HG03432 (cell line): Measurements from ENCODE around the gene EFHD1.
"Not testable (repeated sequence)": the region's sequence is repeated elsewhere in the genome, so short reads cannot be mapped to it uniquely, and the experiment has no call there.

ENCODE experiments used
- ATAC-seq: cut with Tn5 transposase; IDR thresholded peaks from one replicate; pipeline ENCODE4 v1.9.1; 2021; ENCODE audit warnings: mild to moderate bottlenecking, moderate library complexity; ENCODE audit not compliant: unreplicated experiment

Gene EFHD1

DNA sequence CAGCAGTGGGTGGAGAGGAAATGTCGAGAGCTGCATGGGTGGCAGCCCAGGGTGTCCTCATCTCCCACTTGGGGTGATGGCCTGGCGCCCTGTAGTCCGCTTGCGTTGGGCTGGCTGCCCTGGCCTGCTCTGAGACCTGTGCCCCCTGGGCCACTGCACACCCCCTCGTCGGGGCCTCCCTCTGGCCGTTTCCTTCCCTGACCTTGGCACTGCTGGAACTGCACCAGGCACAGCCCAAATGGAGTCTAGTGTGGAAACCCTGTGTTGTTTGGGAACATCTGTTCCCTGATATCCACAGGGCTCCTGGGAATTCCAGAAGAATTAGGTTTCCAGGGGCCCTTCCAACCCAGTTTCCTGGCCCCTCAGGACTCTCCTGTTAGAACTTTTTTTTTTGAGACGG lies 13.9 kb downstream of the EFHD1 start:
- ATAC-seq: no peak

DNA sequence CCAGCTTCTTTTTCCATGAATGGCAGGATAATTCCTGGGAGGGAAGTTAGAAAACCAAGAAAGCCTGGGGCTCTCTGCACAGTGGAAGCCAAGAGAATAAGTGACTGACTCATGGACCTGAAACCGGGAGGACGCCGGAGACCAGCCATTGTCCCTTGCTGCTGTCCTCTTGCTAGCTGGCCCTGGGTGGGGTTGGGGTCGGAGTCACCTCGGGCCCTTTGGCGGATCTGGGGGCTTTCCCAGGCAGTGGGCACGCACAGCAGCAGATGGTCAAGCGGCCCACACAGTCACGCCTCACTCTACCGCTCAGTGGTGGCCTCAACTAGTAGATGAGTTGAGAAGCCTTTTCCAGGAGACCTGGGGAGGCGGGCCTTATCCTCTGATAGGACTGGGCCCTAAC lies 15.6 kb downstream of the EFHD1 start:
- no peak for ATAC-seq

DNA sequence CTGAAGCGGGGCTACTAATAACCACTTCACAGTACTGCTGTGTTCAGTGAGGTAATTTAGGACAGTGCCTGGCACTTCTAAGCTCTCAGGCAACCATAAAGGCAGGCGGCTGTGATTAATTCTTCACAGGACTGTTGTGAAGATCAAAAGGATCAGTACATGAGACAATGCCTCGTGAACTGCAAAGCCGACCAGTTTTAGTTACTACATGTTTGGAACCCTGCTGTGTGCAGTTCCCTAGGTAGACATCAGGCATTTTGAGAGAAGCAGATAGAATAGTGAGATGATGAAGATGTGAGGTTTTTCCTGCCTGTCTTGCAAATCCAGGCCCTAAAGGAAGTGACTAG lies 19.1 kb downstream of the EFHD1 start:
- no peak for ATAC-seq

DNA sequence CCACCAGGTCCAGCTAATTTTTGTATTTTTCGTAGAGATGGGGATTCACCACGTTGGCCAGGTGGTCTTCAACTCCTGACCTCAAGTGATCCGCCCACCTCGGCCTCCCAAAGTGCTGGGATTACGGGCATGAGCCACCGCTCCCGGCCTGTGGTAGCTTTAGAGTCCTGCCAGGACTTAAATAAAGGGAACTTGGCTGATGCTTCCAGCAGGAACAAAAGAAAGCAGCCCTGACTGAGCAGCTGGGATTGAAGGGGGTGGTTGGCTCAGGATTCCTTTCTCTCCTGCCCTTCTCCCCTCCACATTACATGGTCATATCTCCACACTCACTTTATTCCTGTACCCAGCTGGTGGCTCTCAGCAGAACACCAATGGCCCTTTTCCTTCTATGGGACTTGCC lies 20.0 kb downstream of the EFHD1 start:
- no peak for ATAC-seq

DNA sequence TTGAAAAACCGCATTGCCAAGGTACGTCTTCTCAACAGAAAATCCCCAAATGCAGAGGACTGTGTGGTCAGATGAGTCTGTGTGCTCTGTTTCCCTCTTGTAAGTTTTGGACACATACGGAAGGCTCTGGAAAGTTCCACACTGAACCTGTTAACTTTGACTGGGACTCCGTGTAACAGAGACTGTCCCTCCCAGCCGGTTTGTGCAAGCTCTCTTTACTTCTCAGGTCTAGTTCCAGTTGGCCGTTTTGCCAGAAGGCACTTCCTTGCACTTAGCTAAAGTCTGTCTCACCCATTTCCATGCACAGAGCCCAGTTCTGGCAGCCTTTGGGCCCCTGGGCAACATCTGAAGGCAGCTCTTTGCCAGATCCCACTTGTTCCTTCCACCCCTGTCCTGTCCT lies 22.0 kb downstream of the EFHD1 start:
- no peak for ATAC-seq

DNA sequence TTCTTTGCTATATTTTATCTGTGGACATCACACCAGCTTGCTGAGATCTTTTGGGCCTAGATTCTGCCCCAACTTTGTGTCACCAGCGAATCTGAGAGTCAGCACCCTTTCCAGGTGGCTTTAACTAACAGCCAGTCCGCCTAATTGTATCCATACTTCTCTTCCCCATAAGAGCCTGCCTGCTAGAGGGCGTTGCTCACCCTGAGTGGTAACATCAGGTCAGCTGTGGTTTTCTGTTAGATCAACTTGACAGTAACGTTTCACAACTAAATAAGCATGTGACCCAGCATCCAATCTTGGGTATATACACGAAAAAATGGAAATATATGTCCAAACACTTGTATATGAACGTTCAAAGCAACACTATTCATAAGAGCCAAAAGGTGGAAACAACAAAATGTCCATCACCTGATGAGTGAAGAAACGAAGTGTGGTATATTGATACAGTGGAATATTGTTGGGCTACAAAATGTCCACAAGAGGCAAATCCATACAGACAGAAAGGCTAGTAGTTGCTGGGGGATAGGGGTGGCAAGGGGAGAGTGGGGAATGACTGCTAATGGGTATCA lies 24.9 kb downstream of the EFHD1 start:
- no peak for ATAC-seq

DNA sequence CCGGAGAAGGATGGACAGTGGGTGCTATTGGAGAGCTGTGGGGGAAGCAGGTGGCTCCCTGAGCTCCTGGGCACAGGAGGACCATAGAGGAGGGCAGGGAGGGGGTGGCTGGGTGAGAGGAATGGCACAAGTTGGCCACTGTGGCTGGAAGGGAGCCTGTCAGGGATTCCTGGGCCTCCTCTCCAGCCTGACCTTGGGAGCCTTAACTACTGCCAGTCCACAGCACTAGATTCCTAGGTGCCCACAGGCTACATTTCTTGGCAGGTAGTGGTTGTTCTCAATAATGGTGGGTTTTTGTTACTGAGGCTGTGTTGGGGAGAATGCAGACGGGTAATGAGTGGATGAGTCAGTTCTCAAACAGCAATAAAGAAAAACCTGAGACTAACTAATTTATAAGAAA lies 26.0 kb downstream of the EFHD1 start:
- no peak for ATAC-seq

DNA sequence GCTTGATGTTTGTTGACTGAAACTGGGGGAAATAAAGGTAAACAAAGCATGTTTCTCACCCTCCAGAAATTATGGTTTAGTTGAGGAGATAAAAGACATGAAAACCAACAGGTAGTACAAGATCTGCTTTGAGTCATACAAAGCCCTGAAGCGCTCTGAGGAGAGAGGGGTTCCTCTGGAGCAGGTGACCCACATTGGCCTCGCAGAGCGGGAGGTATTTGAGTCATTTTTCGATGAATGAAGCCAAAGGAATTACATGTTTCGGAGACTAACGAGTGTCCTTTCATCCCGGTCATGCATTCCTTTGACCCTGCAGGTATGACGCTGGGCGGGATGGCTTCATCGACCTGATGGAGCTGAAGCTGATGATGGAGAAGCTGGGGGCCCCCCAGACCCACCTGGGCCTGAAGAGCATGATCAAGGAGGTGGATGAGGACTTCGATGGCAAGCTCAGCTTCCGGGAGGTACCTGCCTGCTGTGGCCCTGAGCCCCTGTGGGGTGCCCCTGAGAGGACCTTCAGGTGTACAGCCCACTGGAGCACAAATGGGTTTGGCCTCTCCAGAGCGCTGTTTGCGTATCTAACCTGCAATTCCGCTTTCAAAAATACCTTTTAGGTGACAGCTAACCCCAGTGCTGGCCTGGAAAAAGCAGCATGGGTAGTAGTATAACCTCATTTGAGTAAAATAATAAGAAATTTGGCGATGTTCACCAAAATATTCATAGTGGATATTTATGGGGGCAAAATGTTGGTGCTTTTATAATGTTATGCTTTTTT lies 29.3 kb downstream of the EFHD1 start:
- ATAC-seq: no peak

DNA sequence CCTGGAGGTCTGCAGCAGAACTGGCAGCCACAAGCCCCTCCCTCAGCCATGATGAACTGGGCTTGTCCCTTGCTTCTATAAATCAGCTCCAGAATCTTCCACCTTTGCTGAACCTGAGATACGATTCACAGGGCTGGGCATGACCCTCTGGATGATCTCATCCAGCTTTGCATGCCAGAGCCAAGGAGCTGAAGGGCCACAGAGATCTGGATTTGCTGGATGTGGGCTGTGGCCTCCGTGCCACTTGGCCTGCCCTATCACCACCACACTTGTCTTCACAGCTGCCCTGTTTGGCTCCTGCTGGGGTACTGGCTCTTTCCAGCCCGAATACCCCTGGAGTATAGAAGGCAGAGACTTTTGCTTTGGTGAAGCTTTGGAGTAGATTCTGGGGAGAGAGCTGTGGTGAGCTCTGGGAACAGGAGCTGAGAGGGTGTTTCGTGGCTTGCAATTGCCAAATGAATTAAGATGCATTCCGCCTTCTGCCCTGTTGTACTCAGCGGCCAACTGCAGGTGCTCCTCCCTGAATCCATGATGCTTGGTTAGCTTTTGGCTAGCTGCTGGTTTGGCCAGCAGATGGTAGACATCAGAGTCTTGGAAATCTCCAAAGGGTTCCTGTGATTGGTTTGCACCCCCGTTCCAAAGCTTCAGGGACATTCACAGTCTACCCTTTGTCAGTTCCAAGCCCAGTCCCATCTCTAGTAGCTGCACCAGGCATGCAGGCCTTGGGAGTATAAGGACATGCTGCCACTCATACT lies 32.8 kb downstream of the EFHD1 start:
- no peak for ATAC-seq

DNA sequence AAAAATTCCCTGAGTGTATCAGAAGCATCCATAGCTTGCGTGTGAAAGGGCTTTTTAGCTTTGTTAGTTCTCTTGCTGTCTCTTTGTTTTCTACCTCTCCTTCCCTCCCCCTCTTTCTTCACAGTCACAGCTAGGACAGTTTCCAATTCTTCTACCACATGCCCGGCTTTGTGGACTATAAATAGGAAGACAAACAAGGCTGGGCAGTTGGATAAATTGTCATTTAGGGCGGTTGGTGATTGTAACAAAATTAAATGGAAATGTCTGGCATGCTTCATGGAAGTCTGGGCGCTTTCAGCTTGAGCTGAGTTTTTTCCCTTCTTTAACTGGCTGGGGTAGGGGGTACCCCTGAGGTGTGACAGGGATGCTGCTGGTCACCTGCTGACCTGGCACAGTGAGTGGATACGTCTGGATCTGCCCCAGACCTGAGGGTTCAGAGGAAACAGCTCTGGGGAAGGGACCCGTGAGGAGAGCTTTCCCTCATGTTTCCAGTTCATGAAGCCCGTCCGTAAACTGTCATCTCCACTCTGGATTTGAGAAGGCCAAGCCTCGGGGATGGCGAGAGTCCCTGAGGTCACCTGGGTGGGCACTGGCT lies 34.7 kb downstream of the EFHD1 start:
- ATAC-seq: no peak

DNA sequence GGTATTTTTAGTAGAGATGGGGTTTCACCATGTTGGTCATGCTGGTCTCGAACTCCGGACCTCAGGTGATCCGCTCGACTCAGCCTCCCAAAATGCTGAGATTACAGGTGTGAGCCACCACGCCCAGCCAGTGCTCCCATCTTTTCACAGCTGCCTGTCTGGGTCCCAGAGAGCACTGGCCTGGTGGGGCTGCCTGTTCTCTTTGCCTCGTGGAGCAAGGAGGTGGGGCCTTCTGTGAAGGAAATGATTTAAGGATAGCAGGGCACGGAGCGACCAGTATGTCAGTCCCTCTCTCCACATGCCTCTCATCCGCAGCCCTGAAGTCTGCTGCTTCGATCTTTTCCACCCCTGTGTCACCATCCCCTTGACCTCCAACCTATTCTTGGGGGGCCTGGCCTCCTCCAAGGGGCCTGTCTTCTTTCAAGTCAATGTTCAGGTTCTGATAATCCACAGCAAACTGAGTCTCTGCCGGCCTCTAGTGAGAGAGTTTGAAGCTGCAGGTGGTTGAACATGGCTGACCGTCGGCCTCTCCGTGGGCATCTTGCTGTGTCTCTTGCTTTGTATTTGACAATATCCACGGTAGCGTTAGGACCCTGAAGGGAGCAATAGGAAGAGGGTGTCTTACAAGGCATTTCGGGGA lies 35.5 kb downstream of the EFHD1 start:
- ATAC-seq: no peak

DNA sequence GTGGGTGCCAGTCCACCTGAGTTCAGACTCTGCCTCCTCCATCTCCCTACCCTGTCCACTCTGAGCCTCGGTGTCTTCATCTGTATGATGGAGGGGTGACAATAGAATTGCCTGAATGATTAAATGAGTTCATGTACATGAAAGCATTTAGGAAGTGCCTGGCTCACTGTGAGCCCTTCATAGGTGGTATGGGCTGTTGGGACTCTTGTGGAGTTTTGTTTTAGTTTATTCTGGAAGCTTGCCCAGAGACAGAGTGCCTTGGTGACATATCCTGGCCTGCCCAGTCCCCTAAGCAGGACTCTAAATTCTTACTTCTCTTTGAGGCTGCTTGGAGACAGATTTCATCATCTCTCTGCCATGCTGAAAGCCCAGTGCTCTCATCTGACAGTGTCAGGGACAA lies 39.2 kb downstream of the EFHD1 start:
- no peak for ATAC-seq

DNA sequence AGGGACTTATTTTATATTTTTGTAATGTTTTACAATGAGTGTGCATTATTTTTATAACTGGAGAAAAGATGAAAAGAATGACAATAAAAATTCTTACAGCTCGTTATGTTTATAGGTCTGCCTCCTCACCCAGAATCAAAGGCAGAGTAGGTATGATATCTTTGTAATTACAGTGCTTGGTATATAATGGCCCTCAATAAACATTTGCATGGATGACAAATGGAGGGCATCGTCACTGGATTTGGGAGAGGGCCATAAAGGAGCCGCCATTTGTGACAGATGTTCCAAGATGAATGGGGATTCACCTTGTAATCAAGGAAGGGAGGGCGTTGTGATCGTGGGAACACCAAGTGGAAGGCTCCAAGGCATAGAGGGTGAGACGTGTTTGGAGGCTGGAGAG lies 41.1 kb downstream of the EFHD1 start:
- ATAC-seq: no peak

DNA sequence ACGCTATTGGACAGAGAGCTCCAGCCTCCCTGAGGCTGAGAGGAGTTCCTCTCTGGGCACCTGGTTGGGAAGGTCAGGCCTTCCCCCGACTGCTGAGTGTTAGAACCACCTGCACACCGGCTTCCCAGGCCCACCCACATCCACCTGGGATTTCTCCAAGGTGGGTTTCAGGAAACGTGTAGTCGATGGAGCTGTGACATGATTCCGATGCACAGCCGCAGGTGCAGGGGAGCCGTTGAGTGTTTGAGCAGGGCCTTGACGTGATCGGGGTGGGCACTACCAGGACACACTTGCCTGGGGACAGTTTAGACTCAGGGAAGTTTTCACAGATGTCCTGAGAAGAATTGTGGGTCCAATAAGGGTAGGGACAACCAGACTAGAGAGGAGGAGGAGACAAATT lies 42.0 kb downstream of the EFHD1 start:
- no peak for ATAC-seq

DNA sequence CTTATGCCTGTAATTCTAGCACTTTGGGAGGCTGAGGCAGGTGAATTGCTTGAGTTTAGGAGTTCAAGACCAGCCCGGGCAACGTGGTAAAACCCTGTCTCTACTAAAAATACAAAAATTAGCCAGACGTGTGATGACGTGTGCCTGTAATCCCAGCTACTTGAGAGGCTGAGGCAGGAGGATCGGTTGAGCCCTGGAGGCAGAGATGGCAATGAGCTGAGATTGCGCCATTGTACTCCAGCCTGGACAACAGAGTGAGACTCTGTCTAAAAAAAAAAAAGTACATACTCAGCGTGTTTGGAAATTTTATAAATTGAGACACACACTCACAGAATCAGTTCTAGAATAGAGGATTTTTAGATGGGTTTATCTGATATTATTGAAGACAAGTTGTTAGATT lies 46.6 kb downstream of the EFHD1 start:
- ATAC-seq: no peak

DNA sequence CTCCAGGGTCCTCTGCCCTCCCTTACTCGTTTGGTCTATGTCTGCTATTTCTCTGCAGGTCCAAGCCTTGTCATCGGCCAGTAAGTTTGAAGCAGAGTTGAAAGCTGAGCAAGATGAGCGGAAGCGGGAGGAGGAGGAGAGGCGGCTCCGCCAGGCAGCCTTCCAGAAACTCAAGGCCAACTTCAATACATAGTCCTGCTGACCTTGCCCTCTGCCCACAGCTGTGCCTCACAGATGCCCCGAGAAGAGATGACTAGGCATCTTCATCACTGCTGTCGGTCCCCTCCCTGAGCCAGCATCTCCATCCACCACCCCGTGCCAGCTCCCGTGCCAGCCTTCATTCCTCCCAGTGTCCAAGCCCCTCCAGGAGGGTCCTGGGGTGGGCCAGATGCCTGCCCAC lies 48.1 kb downstream of the EFHD1 start:
- no peak for ATAC-seq

DNA sequence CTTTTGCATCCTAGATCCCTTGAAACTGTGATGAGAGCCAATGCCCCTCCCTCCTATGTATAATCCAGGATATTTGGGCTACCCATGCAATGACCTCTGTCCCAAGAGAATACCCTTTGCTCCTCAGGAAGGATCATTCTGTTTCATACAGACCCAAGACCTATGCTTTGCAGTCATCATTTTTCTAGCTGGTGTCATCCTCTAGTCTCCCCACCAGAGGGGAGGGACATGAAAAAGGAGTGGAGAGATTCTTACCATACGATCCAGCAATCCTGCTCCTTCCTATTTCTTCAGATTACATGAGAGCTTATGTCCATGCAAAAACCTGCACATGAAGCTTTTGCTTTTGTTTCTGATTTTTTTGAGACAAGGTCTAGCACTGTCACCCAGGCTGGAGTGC lies 50.0 kb downstream of the EFHD1 start:
- no peak for ATAC-seq

DNA sequence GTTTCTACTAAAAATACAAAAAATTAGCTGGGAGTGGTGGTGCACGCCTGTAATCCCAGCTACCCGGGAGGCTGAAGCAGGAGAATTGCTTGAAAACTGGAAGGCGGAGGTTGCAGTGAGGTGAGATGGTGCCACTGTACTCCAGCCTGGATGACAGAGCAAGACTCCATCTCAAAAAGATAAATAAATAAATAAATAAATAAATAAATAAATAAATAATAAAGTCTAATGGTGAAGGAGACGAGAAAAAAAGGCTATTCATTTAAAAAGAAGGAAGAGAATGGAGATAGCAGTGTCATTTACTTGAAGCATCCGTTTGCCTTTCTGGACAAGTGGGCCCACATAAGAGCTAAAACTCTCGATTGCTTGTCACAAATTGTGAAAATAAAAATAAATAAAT lies 52.0 kb downstream of the EFHD1 start:
- not testable (repeated sequence) for ATAC-seq

DNA sequence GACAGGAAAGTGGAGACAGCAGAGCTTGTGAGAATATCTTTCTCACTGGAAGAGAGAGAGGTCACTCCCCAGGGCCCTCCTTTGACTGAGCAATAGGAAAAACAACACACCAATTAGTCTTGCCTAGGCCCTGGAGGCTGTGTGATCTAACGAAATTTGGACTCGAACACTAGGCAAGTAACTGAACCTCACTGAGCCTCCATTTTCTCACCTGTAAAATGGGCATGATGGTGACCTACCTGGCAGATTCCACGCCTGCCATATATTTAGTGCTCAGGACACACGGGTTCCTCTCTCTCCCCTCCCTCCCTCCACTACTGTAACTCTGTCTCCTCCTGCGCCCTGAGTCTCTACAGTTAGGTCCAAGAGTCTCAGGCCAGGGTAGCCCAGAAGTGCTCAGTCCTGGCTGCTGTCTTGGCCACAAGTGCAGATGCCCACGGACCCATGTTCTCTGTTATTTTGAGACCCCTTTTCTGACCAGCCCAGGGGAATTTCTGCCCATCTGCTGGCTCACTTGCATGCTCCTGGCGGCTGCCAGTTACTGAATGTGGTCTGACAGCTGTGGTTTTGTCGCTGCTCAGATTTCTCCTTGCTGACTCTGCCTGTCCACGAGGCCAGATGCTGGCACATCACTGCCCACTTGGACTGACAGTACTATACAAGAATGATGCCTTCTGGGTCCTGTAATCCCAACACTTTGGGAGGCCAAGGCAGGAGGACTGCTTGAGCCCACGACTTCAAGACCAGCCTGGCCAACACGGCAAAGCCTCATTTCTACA lies 54.2 kb downstream of the EFHD1 start:
- ATAC-seq: no peak

DNA sequence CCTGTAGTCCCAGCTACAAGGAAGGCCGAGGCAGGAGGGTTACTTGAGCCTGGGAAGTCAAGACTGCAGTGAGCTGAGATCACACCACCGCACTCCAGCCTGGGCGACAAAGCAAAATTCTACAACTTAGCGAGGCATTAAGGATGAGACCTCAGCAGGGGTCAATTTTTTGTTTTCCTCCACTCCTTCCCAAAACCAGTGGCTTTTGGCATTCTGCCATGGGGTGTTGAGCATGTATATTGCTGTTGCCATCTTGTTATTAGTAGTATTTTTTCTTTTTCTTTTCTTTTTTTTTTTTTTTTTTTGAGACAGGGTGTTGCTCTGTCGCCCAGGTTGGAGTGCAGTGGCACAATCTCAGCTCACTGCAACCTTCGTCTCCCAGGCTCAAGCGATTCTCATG lies 54.8 kb downstream of the EFHD1 start:
- no peak for ATAC-seq
